ENCODE results near the gene ZFYVE28.

Gene ZFYVE28

GRCh38 chr4:2428496-2429213 lies 10.2 kb upstream of the ZFYVE28 start:
- TF ChIP-seq PAX5 (IDR thresholded peaks at IDR 0.05; ENCODE audit: insufficient read depth, low read length, severe bottlenecking) (no peak), SPI1 (IDR thresholded peaks at IDR 0.05; ENCODE audit: low read depth, low read length) (no peak), POU2F2 (IDR thresholded peaks at IDR 0.05; ENCODE audit: low read depth, low read length) (no peak), TAF1 (IDR thresholded peaks at IDR 0.05; ENCODE audit: low read depth, low read length) (no peak), POLR2AphosphoS5 (IDR thresholded peaks at IDR 0.05; ENCODE audit: low read depth, low read length) (no peak), POLR2A (IDR thresholded peaks at IDR 0.05; ENCODE audit: low read depth, low read length) (no peak)
- FAIRE-seq (no peak), DNase-seq (ENCODE audit: insufficient read length, low spot score) (no peak)

GRCh38 chr4:2427383-2428334 lies 9.2 kb upstream of the ZFYVE28 start:
- DNase-seq (ENCODE audit: insufficient read length, low spot score): no peak
- TF ChIP-seq SPI1 (IDR thresholded peaks at IDR 0.05; ENCODE audit: low read depth, low read length) (no peak), POLR2AphosphoS5 (IDR thresholded peaks at IDR 0.05; ENCODE audit: low read depth, low read length) (no peak), POU2F2 (IDR thresholded peaks at IDR 0.05; ENCODE audit: low read depth, low read length) (no peak), PAX5 (IDR thresholded peaks at IDR 0.05; ENCODE audit: insufficient read depth, low read length, severe bottlenecking) (no peak), POLR2A (IDR thresholded peaks at IDR 0.05; ENCODE audit: low read depth, low read length) (no peak), TAF1 (IDR thresholded peaks at IDR 0.05; ENCODE audit: low read depth, low read length) (no peak)
- FAIRE-seq: no peak

DNA sequence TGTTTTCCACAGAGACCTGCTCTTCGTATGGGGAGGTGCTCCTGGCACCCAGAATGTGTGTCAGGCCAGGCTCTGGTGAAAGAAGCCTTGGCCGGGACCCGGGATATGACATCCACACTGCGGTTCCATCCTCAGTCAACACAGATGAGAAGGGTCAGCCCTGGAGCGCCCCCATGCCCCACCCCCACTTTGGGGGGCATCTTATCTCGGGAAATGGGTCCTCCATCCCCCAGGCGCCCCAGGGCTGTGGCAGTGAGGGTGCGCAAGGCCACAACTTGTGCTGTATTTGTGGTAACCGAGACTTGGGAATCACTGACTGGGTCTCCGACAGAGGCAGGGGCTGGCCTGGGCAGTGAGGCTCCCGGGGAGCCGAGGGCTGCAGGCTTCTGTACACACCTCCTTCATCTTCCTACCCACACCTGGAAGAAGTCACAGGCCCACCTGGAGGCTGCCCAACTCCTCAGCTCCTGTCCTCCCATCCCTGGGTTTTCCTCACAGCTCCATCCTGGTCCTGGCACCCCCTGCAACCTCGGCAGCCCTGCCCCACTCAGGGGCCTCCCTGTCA lies 8.3 kb upstream of the ZFYVE28 start:
- FAIRE-seq (no peak), DNase-seq (ENCODE audit: insufficient read length, low spot score) (no peak)
- TF ChIP-seq POLR2A (IDR thresholded peaks at IDR 0.05; ENCODE audit: low read depth, low read length) (no peak), POLR2AphosphoS5 (IDR thresholded peaks at IDR 0.05; ENCODE audit: low read depth, low read length) (no peak), TAF1 (IDR thresholded peaks at IDR 0.05; ENCODE audit: low read depth, low read length) (no peak), SPI1 (IDR thresholded peaks at IDR 0.05; ENCODE audit: low read depth, low read length) (no peak), PAX5 (IDR thresholded peaks at IDR 0.05; ENCODE audit: insufficient read depth, low read length, severe bottlenecking) (no peak), POU2F2 (IDR thresholded peaks at IDR 0.05; ENCODE audit: low read depth, low read length) (no peak)

DNA sequence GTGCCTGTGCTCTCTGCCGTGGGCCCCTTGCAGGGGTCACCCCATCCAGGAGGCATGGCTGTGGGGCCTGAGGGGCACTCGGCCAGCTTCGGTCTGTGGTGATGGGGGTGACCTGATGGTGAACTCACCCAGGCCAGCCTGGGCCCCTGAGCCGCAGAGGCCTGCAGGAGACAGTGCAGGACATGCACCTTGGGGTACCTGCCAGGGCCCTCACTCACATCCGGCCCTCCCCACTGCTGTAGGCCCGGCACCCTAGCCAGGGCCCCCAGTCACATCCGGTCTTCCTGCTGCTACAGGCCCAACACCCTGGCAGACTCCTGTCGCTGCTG lies 7.6 kb upstream of the ZFYVE28 start:
- FAIRE-seq (no peak), DNase-seq (ENCODE audit: insufficient read length, low spot score) (no peak)
- TF ChIP-seq POLR2A (IDR thresholded peaks at IDR 0.05; ENCODE audit: low read depth, low read length) (no peak), PAX5 (IDR thresholded peaks at IDR 0.05; ENCODE audit: insufficient read depth, low read length, severe bottlenecking) (no peak), POLR2AphosphoS5 (IDR thresholded peaks at IDR 0.05; ENCODE audit: low read depth, low read length) (no peak), TAF1 (IDR thresholded peaks at IDR 0.05; ENCODE audit: low read depth, low read length) (no peak), SPI1 (IDR thresholded peaks at IDR 0.05; ENCODE audit: low read depth, low read length) (no peak), POU2F2 (IDR thresholded peaks at IDR 0.05; ENCODE audit: low read depth, low read length) (no peak)

GRCh38 chr4:2425386-2426068 lies 7.1 kb upstream of the ZFYVE28 start:
- FAIRE-seq (no peak), DNase-seq (ENCODE audit: insufficient read length, low spot score) (no peak)
- no peak for TF ChIP-seq POU2F2 (IDR thresholded peaks at IDR 0.05; ENCODE audit: low read depth, low read length)
- no peak for TF ChIP-seq SPI1 (IDR thresholded peaks at IDR 0.05; ENCODE audit: low read depth, low read length)
- no peak for TF ChIP-seq POLR2A (IDR thresholded peaks at IDR 0.05; ENCODE audit: low read depth, low read length)
- TF ChIP-seq TAF1 (IDR thresholded peaks at IDR 0.05; ENCODE audit: low read depth, low read length): no peak
- TF ChIP-seq PAX5 (IDR thresholded peaks at IDR 0.05; ENCODE audit: insufficient read depth, low read length, severe bottlenecking): no peak

GRCh38 chr4:2424581-2424980 lies 6.1 kb upstream of the ZFYVE28 start:
- FAIRE-seq (no peak), DNase-seq (ENCODE audit: insufficient read length, low spot score) (no peak)
- no peak for TF ChIP-seq POLR2AphosphoS5 (IDR thresholded peaks at IDR 0.05; ENCODE audit: low read depth, low read length)

GRCh38 chr4:2423695-2424094 lies 5.2 kb upstream of the ZFYVE28 start:
- FAIRE-seq (no peak), DNase-seq (ENCODE audit: insufficient read length, low spot score) (no peak)
- TF ChIP-seq SPI1 (IDR thresholded peaks at IDR 0.05; ENCODE audit: low read depth, low read length) (no peak), TAF1 (IDR thresholded peaks at IDR 0.05; ENCODE audit: low read depth, low read length) (no peak), POU2F2 (IDR thresholded peaks at IDR 0.05; ENCODE audit: low read depth, low read length) (no peak), PAX5 (IDR thresholded peaks at IDR 0.05; ENCODE audit: insufficient read depth, low read length, severe bottlenecking) (no peak), POLR2A (IDR thresholded peaks at IDR 0.05; ENCODE audit: low read depth, low read length) (no peak), POLR2AphosphoS5 (IDR thresholded peaks at IDR 0.05; ENCODE audit: low read depth, low read length) (no peak)

DNA sequence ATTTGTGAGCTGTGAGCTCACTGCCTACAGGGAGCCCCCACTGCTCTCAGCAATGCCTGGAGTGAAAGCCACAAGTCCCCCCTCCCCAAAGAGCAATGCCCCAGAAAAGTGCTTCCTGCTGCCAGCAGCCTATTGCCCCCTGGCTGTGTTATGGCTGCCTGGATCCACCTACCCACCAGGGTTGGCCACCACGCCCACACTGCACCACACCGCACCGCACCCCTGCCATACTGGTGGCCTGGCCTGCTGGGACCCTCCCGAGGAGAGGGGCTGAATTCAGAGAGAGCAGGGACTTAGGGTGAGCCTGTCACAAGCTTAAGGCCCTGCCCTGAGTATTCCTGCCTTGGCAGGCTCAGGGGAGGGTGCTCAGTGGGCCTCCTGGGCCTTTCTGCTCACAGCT lies 4.6 kb upstream of the ZFYVE28 start:
- TF ChIP-seq POLR2AphosphoS5 (IDR thresholded peaks at IDR 0.05; ENCODE audit: low read depth, low read length) (no peak), SPI1 (IDR thresholded peaks at IDR 0.05; ENCODE audit: low read depth, low read length) (no peak), PAX5 (IDR thresholded peaks at IDR 0.05; ENCODE audit: insufficient read depth, low read length, severe bottlenecking) (no peak), POU2F2 (IDR thresholded peaks at IDR 0.05; ENCODE audit: low read depth, low read length) (no peak), TAF1 (IDR thresholded peaks at IDR 0.05; ENCODE audit: low read depth, low read length) (no peak), POLR2A (IDR thresholded peaks at IDR 0.05; ENCODE audit: low read depth, low read length) (no peak)
- no peak for DNase-seq (ENCODE audit: insufficient read length, low spot score)

DNA sequence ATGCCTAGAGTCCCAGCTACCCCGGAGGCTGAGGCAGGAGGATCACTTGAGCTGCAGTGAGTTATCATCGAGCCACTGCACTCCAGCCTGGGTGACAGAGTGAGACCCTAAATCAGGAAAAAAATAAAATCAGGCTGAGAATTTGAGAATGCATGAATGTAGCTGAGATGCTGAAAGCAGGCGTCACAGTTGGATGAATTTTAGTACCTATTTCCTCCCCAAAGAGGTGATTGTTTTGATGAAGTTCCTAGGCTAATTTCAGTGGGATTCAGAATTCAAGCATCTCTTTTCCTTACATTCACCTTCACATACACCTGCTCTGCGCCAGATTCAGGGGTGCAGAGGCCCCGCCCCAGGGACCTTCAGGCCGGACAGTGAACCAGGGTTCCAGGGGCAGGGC lies 3.5 kb upstream of the ZFYVE28 start:
- TF ChIP-seq POU2F2 (IDR thresholded peaks at IDR 0.05; ENCODE audit: low read depth, low read length): no peak
- no peak for TF ChIP-seq PAX5 (IDR thresholded peaks at IDR 0.05; ENCODE audit: insufficient read depth, low read length, severe bottlenecking)
- no peak for TF ChIP-seq TAF1 (IDR thresholded peaks at IDR 0.05; ENCODE audit: low read depth, low read length)
- TF ChIP-seq POLR2A (IDR thresholded peaks at IDR 0.05; ENCODE audit: low read depth, low read length): no peak
- TF ChIP-seq SPI1 (IDR thresholded peaks at IDR 0.05; ENCODE audit: low read depth, low read length): no peak
- no peak for TF ChIP-seq POLR2AphosphoS5 (IDR thresholded peaks at IDR 0.05; ENCODE audit: low read depth, low read length)
- no peak for DNase-seq (ENCODE audit: insufficient read length, low spot score)
- no peak for FAIRE-seq

More for the DNA sequence above, 4.6 kb upstream of the ZFYVE28 start:
- no peak for FAIRE-seq
